Measurements from ENCODE around the gene ARHGAP25. TPM values are rescaled to one million over a fixed set of nuclear protein-coding genes. Genes with fewer than 3 reads are reported as not detected.

Gene ARHGAP25
- polyA plus RNA-seq, 1 donor (not counting 4 experiments of a cell fraction or from before 2014, with no cell fraction given): 25.3 TPM

DNA sequence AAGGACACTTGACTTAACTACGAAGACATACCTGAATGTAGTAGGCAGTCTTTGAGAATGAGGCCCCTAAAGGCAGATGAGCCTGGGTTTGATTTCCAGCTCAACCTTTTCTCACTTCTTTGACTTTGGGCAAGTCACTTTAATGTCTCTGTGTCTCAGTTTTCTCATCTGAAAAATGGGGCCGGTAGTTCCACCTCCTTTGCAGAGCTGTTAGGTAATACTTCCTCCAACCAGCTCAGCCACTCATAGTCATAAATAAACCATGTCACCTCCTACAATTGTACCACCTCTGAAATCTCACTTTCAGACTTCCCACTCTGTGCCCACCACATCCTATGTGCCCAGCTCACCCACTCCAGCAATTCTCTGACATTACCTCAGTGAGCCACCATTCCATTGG, 10.4 kb downstream of the ARHGAP25 start:
- no peaks in the 10 kb centered on the region for H3K27me3 ChIP-seq (ENCODE audit: control insufficient read depth, extremely low read depth, insufficient read depth, low read length)
- TF ChIP-seq CTCF (optimal IDR thresholded peaks at IDR 0.05 in 1 of 3, IDR thresholded peaks at IDR 0.05 in 1 of 3, conservative IDR thresholded peaks at IDR 0.05 in 1 of 3; ENCODE audit: extremely low read depth in 1 of 3, insufficient read depth in 2 of 3, low read length in 3 of 3) (no peak), EZH2 (IDR thresholded peaks at IDR 0.05; ENCODE audit: low read length) (no peak)
- H3K36me3 ChIP-seq (ENCODE audit: control insufficient read depth in 2 of 2, extremely low read depth in 1 of 2, insufficient read depth in 2 of 2, low read length in 2 of 2): no peaks in the 10 kb centered on the region
- peaks cover 28% of the 10 kb centered on the region for H3K4me1 ChIP-seq (ENCODE audit: control insufficient read depth, extremely low read depth, insufficient read depth, low read length)
- no peaks in the 10 kb centered on the region for H3K9me1 ChIP-seq (ENCODE audit: control insufficient read depth, extremely low read depth, insufficient read depth, low read length)
- H3K9ac ChIP-seq (ENCODE audit: control insufficient read depth, extremely low read depth, insufficient read depth, low read length): no peak overlapping the region
- no peak overlapping the region for H2AFZ ChIP-seq (ENCODE audit: control insufficient read depth, low read length)
- H3K79me2 ChIP-seq (ENCODE audit: control insufficient read depth, insufficient read depth, low read length): no peaks in the 10 kb centered on the region
- no peak overlapping the region for H3K4me3 ChIP-seq (ENCODE audit: control insufficient read depth in 2 of 3, extremely low read depth in 1 of 3, insufficient read depth in 2 of 3, low read depth in 1 of 3, low read length in 3 of 3)
- no peaks in the 10 kb centered on the region for H3K9me3 ChIP-seq (ENCODE audit: control insufficient read depth, low read depth, low read length)
- dilution Hi-C loops (cut with MboI; ENCODE audit: extremely low pct_ligation_motif_present, low sequenced_read_pairs): no loop called here
- no peaks in the 10 kb centered on the region for H4K20me1 ChIP-seq (ENCODE audit: control insufficient read depth, extremely low read depth, insufficient read depth, low read length)
- FAIRE-seq: no peak
- H3K27ac ChIP-seq (ENCODE audit: control insufficient read depth, insufficient read depth, low read length): no peak overlapping the region
- H3K4me2 ChIP-seq (ENCODE audit: control insufficient read depth, extremely low read depth, insufficient read depth, low read depth, low read length): no peak overlapping the region
- DNase-seq (ENCODE audit: low read depth, low spot score): no peak

- H3K36me3 ChIP-seq (ENCODE audit: control insufficient read depth in 2 of 2, extremely low read depth in 1 of 2, insufficient read depth in 2 of 2, low read length in 2 of 2): no peaks in the 10 kb centered on the region
- FAIRE-seq: no peak
- H3K9me1 ChIP-seq (ENCODE audit: control insufficient read depth, extremely low read depth, insufficient read depth, low read length): no peaks in the 10 kb centered on the region
- DNase-seq (ENCODE audit: low read depth, low spot score): no peak
- H3K79me2 ChIP-seq (ENCODE audit: control insufficient read depth, insufficient read depth, low read length): no peaks in the 10 kb centered on the region
- no peak overlapping the region for H3K9ac ChIP-seq (ENCODE audit: control insufficient read depth, extremely low read depth, insufficient read depth, low read length)
- H4K20me1 ChIP-seq (ENCODE audit: control insufficient read depth, extremely low read depth, insufficient read depth, low read length): no peaks in the 10 kb centered on the region
- no peak overlapping the region for H2AFZ ChIP-seq (ENCODE audit: control insufficient read depth, low read length)
- H3K4me3 ChIP-seq (ENCODE audit: control insufficient read depth in 2 of 3, extremely low read depth in 1 of 3, insufficient read depth in 2 of 3, low read depth in 1 of 3, low read length in 3 of 3): no peak overlapping the region
- H3K27ac ChIP-seq (ENCODE audit: control insufficient read depth, insufficient read depth, low read length): no peak overlapping the region
- H3K9me3 ChIP-seq (ENCODE audit: control insufficient read depth, low read depth, low read length): no peaks in the 10 kb centered on the region
- no peaks in the 10 kb centered on the region for H3K27me3 ChIP-seq (ENCODE audit: control insufficient read depth, extremely low read depth, insufficient read depth, low read length)
- TF ChIP-seq EZH2 (IDR thresholded peaks at IDR 0.05; ENCODE audit: low read length) (no peak), CTCF (optimal IDR thresholded peaks at IDR 0.05 in 1 of 3, IDR thresholded peaks at IDR 0.05 in 1 of 3, conservative IDR thresholded peaks at IDR 0.05 in 1 of 3; ENCODE audit: extremely low read depth in 1 of 3, insufficient read depth in 2 of 3, low read length in 3 of 3) (no peak)
- dilution Hi-C loops (cut with MboI; ENCODE audit: extremely low pct_ligation_motif_present, low sequenced_read_pairs): no loop called here
- no peak overlapping the region for H3K4me2 ChIP-seq (ENCODE audit: control insufficient read depth, extremely low read depth, insufficient read depth, low read depth, low read length)
- peaks cover 14% of the 10 kb centered on the region for H3K4me1 ChIP-seq (ENCODE audit: control insufficient read depth, extremely low read depth, insufficient read depth, low read length)
Measured at GRCh38 chr2:68746408-68746807, 11.8 kb downstream of the ARHGAP25 start.

Data from keratinocyte (primary cell).